B cell (primary cell): ENCODE data around the gene FHIP2A. TPM values are rescaled to one million over a fixed set of nuclear protein-coding genes. Genes with fewer than 3 reads are reported as not detected.

ENCODE experiments used
- ATAC-seq: fragments of 200-7000 bp; cut with Tn5 transposase; one replicate; pipeline ENCODE4 v1.10.0; 2021; ENCODE audit warnings: low read depth, mild to moderate bottlenecking, moderate number of reproducible peaks, moderate library complexity
- CTCF ChIA-PET: fragments of 350-600 bp; sonication (Branson Sonifier 250); formaldehyde crosslinking; loops from one replicate; lab custom pipeline; 2021; ENCODE audit warnings: antibody characterized with exemption, inconsistent platforms; lab: Charles Lee
- POLR2A ChIA-PET: fragments of 350-600 bp; sonication (Branson Sonifier 250); formaldehyde crosslinking; loops from one replicate; lab custom pipeline; 2021; ENCODE audit warnings: antibody characterized with exemption; lab: Charles Lee
- DNase-seq: peaks from one replicate; pipeline ENCODE4 v3.0.0; 2013
- H2AFZ ChIP-seq: 2 replicates; pipeline ENCODE4 v1.6.1; 2012; ENCODE audit warnings: mild to moderate bottlenecking, low read depth, low read length; ENCODE audit not compliant: insufficient read depth, poor library complexity, severe bottlenecking
- H3K27ac ChIP-seq, 2 donors: 1 replicate in 1 of 2; 2 replicates in 1 of 2; pipeline ENCODE4 v1.5.1; 2012 to 2013; ENCODE audit warnings: low read length in 2 of 2, mild to moderate bottlenecking in 2 of 2, moderate library complexity in 1 of 2
- H3K27me3 ChIP-seq, 4 experiments: fragments of 200-600 bp in 1 of 4; sonication (generic) in 1 of 4; replicated peaks in 1 of 4; 1 replicate in 2 of 4; 2 replicates in 2 of 4; pipeline versions ENCODE4 v1.6.1 to v1.7.0; 2013 to 2016; ENCODE audit warnings: low read length in 3 of 4, mild to moderate bottlenecking in 2 of 4, mixed read lengths in 1 of 4, moderate library complexity in 1 of 4; ENCODE audit not compliant: insufficient read depth in 4 of 4, control insufficient read depth in 3 of 4; ENCODE audit errors: control extremely low read depth in 1 of 4
- H3K36me3 ChIP-seq, 2 experiments: replicated peaks in 1 of 2; 1 replicate in 1 of 2; 2 replicates in 1 of 2; pipeline versions ENCODE4 v1.6.1 to v1.7.1; 2013; ENCODE audit warnings: low read length in 1 of 2; ENCODE audit not compliant: insufficient read depth in 2 of 2, control insufficient read depth in 1 of 2; ENCODE audit errors: control extremely low read depth in 1 of 2, extremely low read depth in 1 of 2
- H3K4me1 ChIP-seq, 2 donors: fragments of 200-600 bp in 1 of 2; sonication (generic) in 1 of 2; 1 replicate in 1 of 2; 2 replicates in 1 of 2; pipeline versions ENCODE4 v1.5.1 to v1.6.1; 2013 to 2017; ENCODE audit warnings: low read length in 2 of 2; ENCODE audit not compliant: control insufficient read depth in 2 of 2, insufficient read depth in 2 of 2
- H3K4me2 ChIP-seq: replicated peaks from 2 replicates; pipeline ENCODE3; 2012; ENCODE audit warnings: mild to moderate bottlenecking, low read depth, low read length; ENCODE audit not compliant: poor library complexity, severe bottlenecking
- H3K4me3 ChIP-seq, 5 experiments: fragments of 200-600 bp in 1 of 5; sonication (generic) in 1 of 5; 1 replicate in 3 of 5; 2 replicates in 2 of 5; pipeline versions ENCODE4 v1.5.1 to v1.7.0; 2011 to 2016; ENCODE audit warnings: low read length in 4 of 5, mild to moderate bottlenecking in 4 of 5, low read depth in 2 of 5, control low read depth in 1 of 5, moderate library complexity in 1 of 5; ENCODE audit not compliant: insufficient read depth in 1 of 5; ENCODE audit errors: control extremely low read depth in 1 of 5, extremely low read depth in 1 of 5
- H3K79me2 ChIP-seq: fragments of 200-600 bp; sonication (generic); one replicate; pipeline ENCODE4 v1.6.0; 2016; ENCODE audit warnings: low read length; ENCODE audit not compliant: control insufficient read depth, insufficient read depth
- H3K9ac ChIP-seq: fragments of 200-600 bp; sonication (generic); 2 replicates; pipeline ENCODE4 v1.6.1; 2017; ENCODE audit warnings: mild to moderate bottlenecking, low read length, moderate library complexity
- H3K9me3 ChIP-seq, 3 donors: one replicate each; pipeline versions ENCODE4 v1.6.1 to v1.7.1; 2013; ENCODE audit warnings: low read length in 2 of 3; ENCODE audit not compliant: control insufficient read depth in 2 of 3, insufficient read depth in 1 of 3; ENCODE audit errors: control extremely low read depth in 1 of 3
- H4K20me1 ChIP-seq: 2 replicates; pipeline ENCODE4 v1.6.0; 2012; ENCODE audit warnings: mild to moderate bottlenecking, low read length; ENCODE audit not compliant: insufficient read depth, control insufficient read depth, poor library complexity, severe bottlenecking
- H3K27ac Mint-ChIP-seq: one replicate; pipeline ENCODE4 v1.8.0; 2021; ENCODE audit warnings: mixed read lengths
- H3K27me3 Mint-ChIP-seq: one replicate; pipeline ENCODE4 v1.8.0; 2021; ENCODE audit warnings: mixed read lengths
- H3K4me1 Mint-ChIP-seq: one replicate; pipeline ENCODE4 v1.8.0; 2021; ENCODE audit warnings: mixed read lengths
- H3K4me3 Mint-ChIP-seq: one replicate; pipeline ENCODE4 v1.8.0; 2021; ENCODE audit warnings: mixed read lengths
- H3K9me3 Mint-ChIP-seq: one replicate; pipeline ENCODE4 v1.8.0; 2022; ENCODE audit warnings: mixed read lengths; ENCODE audit not compliant: insufficient read depth
- CTCF ChIP-seq: fragments of 200-600 bp; IDR thresholded peaks from one replicate; pipeline ENCODE4 v1.8.0; 2022; ENCODE audit warnings: antibody characterized with exemption, mild to moderate bottlenecking
- EZH2 ChIP-seq: IDR thresholded peaks from 2 replicates; pipeline ENCODE4 v1.6.1; 2012; ENCODE audit warnings: borderline replicate concordance, low read depth, mild to moderate bottlenecking, moderate library complexity, low read length; ENCODE audit not compliant: insufficient read depth, poor library complexity, severe bottlenecking
- WGBS: methylation state at CpG from one replicate; pipeline ENCODE4 v1.1.5; 2013; ENCODE audit warnings: missing lambda C conversion rate; ENCODE audit not compliant: insufficient coverage; 5-methylcytosine and 5-hydroxymethylcytosine counted together
- intact Hi-C: fragments of 100-400 bp; cut with micrococcal nuclease; formaldehyde crosslinking; loops from one replicate; pipeline ENCODE4 v1.10.0; 2022
- polyA plus RNA-seq: library from polyadenylated mRNA; depleted of rRNA; stranded (reverse); fragments of >200 nt; gene quantifications from 2 replicates; pipeline ENCODE4 v1.2.3, GENCODE V29; 2012
- total RNA-seq, 2 donors: library from RNA; stranded (reverse); fragments of 120-200 nt in 1 of 2; gene quantifications; 1 replicate in 1 of 2; 2 replicates in 1 of 2; pipeline versions ENCODE4 v1.2.3 to v1.2.4, GENCODE V29; 2013 to 2022

FHIP2A gene
- total and polyA plus RNA-seq, 2 donors (not counting 1 experiment from before 2014, with no cell fraction given) = 4.9 to 18.2 TPM

GRCh38 chr10:114821915-114822443 lies 399 bp downstream of the FHIP2A start:
- peaks cover 30% of the 10 kb centered on the region for H3K4me1 Mint-ChIP-seq
- ChIA-PET CTCF (interaction anchor here (0.8 to 2.9 kb wide), 24 partner anchors 8 to 518 kb away, joined by 3 to 15 read pairs (median 4); partner anchors contain the start of gene TRUB1), POLR2A (interaction anchor here (1.0 to 2.0 kb wide), 3 partner anchors 116 to 324 kb away, joined by 4 to 7 read pairs (median 7); partner anchors contain the start of gene TRUB1)
- H3K27me3 Mint-ChIP-seq = no peaks in the 10 kb centered on the region
- intact Hi-C loops = loop anchor here (1.0 to 10.0 kb wide), 5 partner anchors 116 to 967 kb away; partner anchors contain the start of genes CCDC186, DCLRE1A, NHLRC2 and TDRD1
- ATAC-seq (peak; percentile 59), DNase-seq (no peak)
- H3K4me2 ChIP-seq = peak overlapping the region; percentile 75
- H3K27me3 ChIP-seq = no peaks in the 10 kb centered on the region
- H3K4me1 ChIP-seq = peaks cover 6 to 13% of the 10 kb centered on the region in 2 donors
- H3K4me3 Mint-ChIP-seq = peak overlapping the region; percentile 94
- H3K36me3 ChIP-seq = no peaks in the 10 kb centered on the region
- H3K79me2 ChIP-seq = peaks cover 38% of the 10 kb centered on the region
- peak overlapping the region; percentile 96 for H3K27ac Mint-ChIP-seq
- peak overlapping the region; percentile 89 for H2AFZ ChIP-seq
- H3K27ac ChIP-seq = peak overlapping the region; percentile 55 to 83
- H3K9me3 ChIP-seq = no peaks in the 10 kb centered on the region
- no peaks in the 10 kb centered on the region for H3K9me3 Mint-ChIP-seq
- peak overlapping the region; percentile 53 to 86 (median 78) for H3K4me3 ChIP-seq
- H4K20me1 ChIP-seq = no peaks in the 10 kb centered on the region
- TF ChIP-seq CTCF (peak; percentile 43), EZH2 (no peak)
- H3K9ac ChIP-seq = peak overlapping the region; percentile 66
- WGBS = under 1% methylated on average over 59 of the region's 60 CpGs

GRCh38 chr10:114822444-114823076 lies 980 bp downstream of the FHIP2A start:
- peak overlapping the region; percentile 66 for H3K9ac ChIP-seq
- H3K27me3 Mint-ChIP-seq = no peaks in the 10 kb centered on the region
- peaks cover 39% of the 10 kb centered on the region for H3K79me2 ChIP-seq
- ChIA-PET POLR2A (interaction anchor here (1.1 to 2.0 kb wide), 2 partner anchors 296 to 325 kb away, joined by 7 read pairs; no protein-coding TSS in a partner anchor), CTCF (interaction anchor here (1.0 to 2.9 kb wide), 19 partner anchors 9 to 519 kb away, joined by 3 to 15 read pairs (median 4); partner anchors contain the start of gene TRUB1)
- DNase-seq (no peak), ATAC-seq (peak; percentile 6)
- under 1% methylated on average over 22 of the region's 22 CpGs for WGBS
- intact Hi-C loops = loop anchor here (10.0 kb wide), 2 partner anchors 298 to 648 kb away; partner anchors contain the start of genes CCDC186 and TDRD1
- H3K36me3 ChIP-seq = no peaks in the 10 kb centered on the region
- H3K4me2 ChIP-seq = peak overlapping the region; percentile 75
- peaks cover 6 to 13% of the 10 kb centered on the region in 2 donors for H3K4me1 ChIP-seq
- H3K9me3 Mint-ChIP-seq = no peaks in the 10 kb centered on the region
- TF ChIP-seq CTCF (no peak), EZH2 (no peak)
- peak overlapping the region; percentile 96 for H3K27ac Mint-ChIP-seq
- no peaks in the 10 kb centered on the region for H3K27me3 ChIP-seq
- H3K27ac ChIP-seq = peak overlapping the region; percentile 55 to 83
- peaks cover 31% of the 10 kb centered on the region for H3K4me1 Mint-ChIP-seq
- no peaks in the 10 kb centered on the region for H3K9me3 ChIP-seq
- H4K20me1 ChIP-seq = no peaks in the 10 kb centered on the region
- peak overlapping the region; percentile 94 for H3K4me3 Mint-ChIP-seq
- peak overlapping the region; percentile 89 for H2AFZ ChIP-seq
- H3K4me3 ChIP-seq = peak overlapping the region; percentile 53 to 86 (median 78)
